ENCODE measurements around the gene ARHGEF4.

DNA sequence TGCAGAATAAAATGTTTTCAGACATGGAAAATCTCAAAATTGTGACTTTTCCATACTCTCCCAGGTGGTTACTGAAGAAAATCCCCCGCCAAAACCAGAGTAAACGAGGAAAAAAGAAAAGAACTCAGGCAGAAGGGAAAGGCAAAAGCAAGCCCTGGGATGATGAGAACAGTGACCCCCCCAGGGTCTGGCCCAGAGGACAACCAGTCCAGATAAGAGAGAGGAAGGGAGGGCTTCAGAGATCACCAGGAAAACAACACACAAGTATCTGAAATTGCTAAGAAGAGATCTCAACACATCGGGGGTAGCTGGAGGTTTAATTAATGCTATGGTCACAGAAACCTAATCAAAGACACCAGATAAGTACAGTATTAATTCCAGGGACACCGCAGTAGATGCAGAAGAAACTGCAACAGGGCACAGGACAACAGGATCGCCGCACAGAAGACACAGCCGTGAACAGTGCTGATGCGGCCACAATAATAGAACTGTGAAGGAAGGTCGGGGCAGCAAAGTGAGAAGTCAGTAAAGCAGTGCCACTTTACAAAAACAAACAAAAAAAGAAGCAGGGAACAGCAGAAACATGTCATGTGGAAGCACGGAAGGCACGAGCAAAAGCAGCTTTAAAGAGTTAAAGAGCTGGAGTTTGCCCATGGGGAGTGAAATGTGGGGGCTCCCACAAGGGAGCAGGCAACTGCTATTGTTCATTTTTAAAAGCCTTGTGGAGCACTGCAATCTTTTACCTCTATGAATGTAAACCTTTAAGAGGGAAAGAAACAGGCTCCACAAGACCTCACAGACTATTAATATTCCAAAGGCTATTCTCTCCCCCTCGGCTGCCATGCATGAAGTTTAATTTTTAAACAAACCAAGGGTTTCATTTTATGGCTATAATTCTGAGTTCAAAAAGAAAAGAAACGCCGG lies 228.1 kb downstream of the ARHGEF4 start:
- TF ChIP-seq, protein P1, sequence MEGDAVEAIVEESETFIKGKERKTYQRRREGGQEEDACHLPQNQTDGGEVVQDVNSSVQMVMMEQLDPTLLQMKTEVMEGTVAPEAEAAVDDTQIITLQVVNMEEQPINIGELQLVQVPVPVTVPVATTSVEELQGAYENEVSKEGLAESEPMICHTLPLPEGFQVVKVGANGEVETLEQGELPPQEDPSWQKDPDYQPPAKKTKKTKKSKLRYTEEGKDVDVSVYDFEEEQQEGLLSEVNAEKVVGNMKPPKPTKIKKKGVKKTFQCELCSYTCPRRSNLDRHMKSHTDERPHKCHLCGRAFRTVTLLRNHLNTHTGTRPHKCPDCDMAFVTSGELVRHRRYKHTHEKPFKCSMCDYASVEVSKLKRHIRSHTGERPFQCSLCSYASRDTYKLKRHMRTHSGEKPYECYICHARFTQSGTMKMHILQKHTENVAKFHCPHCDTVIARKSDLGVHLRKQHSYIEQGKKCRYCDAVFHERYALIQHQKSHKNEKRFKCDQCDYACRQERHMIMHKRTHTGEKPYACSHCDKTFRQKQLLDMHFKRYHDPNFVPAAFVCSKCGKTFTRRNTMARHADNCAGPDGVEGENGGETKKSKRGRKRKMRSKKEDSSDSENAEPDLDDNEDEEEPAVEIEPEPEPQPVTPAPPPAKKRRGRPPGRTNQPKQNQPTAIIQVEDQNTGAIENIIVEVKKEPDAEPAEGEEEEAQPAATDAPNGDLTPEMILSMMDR (conservative IDR thresholded peaks at IDR 0.05; ENCODE audit: low read length): no peak
- no peak for TF ChIP-seq EZH2phosphoT487 (IDR thresholded peaks at IDR 0.05; ENCODE audit: borderline replicate concordance)

Data from Loucy (cell line).